Measurements from ENCODE around the gene SRGAP1.
"Not testable (repeated sequence)": the region's sequence is repeated elsewhere in the genome, so short reads cannot be mapped to it uniquely, and the experiment has no call there.

SRGAP1 gene

GRCh38 chr12:63849106-63849620 is 4.7 kb downstream of the SRGAP1 start:
- Mint-ChIP-seq H3K4me1 (peaks cover 8% of the 10 kb centered on the region), H3K9me3 (no peaks in the 10 kb centered on the region), H3K27ac (no peak overlapping the region), H3K4me3 (no peak overlapping the region), H3K27me3 (peaks cover 36% of the 10 kb centered on the region)
- no peak for DNase-seq
- ATAC-seq = no peak

DNA sequence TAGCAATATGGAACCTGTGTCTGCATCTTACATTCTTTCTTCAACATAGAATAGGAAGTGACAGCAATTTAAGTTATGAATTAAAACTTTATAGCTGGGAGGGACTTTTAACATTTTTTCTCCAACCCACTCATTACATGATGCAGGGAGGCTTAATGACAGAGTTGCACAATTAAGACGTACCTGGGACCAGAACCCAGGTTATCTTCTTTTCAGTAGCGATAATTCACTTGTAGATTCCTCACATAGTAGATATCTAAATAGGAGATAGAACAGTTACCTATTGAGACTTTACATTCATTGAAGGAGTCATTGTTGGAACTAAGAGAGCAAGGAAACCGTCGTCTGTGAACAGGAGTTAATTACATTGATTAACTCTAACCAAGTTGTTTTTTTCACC is 5.1 kb downstream of the SRGAP1 start:
- Mint-ChIP-seq H3K4me1 (peaks cover 5% of the 10 kb centered on the region), H3K27me3 (peaks cover 31% of the 10 kb centered on the region), H3K4me3 (no peak overlapping the region), H3K27ac (no peak overlapping the region), H3K9me3 (no peaks in the 10 kb centered on the region)
- ATAC-seq = no peak
- no peak for DNase-seq

DNA sequence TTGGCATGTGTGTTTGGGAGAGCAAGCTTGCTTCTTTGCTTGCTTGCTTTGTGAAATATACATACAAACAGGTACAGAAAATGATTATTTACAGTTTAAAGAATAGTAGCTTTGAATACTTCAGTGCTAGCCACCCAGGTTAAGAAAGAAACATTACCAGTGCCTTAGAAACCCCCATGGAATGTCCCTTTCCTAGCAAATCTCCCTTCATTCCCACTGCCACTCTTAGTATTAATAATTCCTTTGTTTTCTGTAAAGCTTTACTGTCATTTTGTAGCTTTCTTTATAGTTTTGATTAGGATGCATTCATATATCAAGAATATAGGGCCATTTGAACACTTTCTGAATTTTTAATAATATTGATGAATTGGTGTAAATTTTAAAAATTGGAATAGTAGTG is 9.5 kb downstream of the SRGAP1 start:
- H3K4me1 Mint-ChIP-seq = no peaks in the 10 kb centered on the region
- H3K27ac Mint-ChIP-seq = no peak overlapping the region
- DNase-seq (no peak), ATAC-seq (no peak)
- H3K27me3 Mint-ChIP-seq = no peaks in the 10 kb centered on the region
- H3K9me3 Mint-ChIP-seq = no peaks in the 10 kb centered on the region
- no peak overlapping the region for H3K4me3 Mint-ChIP-seq

GRCh38 chr12:63855299-63855698 is 10.8 kb downstream of the SRGAP1 start:
- no peak overlapping the region for H3K4me3 Mint-ChIP-seq
- DNase-seq = no peak
- no peaks in the 10 kb centered on the region for H3K4me1 Mint-ChIP-seq
- H3K9me3 Mint-ChIP-seq = no peaks in the 10 kb centered on the region
- H3K27ac Mint-ChIP-seq = no peak overlapping the region
- no peaks in the 10 kb centered on the region for H3K27me3 Mint-ChIP-seq
- ATAC-seq = no peak

DNA sequence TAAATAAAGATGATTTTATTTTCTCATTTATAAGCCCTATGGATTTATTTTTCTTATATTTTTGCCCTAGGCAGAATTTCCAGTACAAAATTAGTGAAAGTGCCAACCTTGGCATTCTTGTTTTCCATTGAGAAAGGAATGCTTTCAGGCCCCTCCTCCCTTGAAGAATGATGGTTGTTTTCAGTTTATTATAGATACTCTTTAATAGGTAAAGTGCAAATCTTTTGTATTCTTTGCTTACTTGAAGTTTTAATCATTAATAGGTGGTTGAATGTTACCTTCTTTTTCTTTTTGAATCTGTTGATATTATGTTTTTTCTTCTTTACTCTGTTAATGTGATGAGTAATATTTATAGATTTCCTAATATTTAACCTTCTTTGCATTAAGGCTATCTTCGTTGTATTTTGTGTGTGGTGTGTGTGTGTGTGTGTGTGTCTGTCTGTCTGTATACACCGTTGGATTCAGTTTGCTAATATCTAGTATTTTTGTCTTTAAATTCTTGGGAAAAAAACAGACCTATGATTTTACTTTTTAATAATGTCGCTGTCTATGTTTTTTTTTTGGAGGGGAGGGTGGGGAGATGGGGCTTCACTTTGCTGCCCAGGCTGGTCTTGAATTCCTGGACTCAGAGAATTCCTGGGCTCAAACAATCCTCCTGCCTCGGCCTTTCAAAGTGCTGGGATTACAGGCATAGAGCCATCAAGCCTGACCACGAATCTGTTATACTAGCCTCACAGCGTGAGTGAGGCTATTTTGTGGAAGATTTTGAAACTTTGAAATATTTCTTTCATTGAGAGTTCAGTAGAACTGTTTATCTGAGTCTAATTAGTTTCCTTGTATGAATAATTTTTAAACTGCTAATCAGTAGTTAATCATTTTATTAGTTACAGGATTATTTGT is 13.5 kb downstream of the SRGAP1 start:
- no peaks in the 10 kb centered on the region for H3K9me3 Mint-ChIP-seq

GRCh38 chr12:63859880-63860279 is 15.4 kb downstream of the SRGAP1 start:
- DNase-seq, H3K27me3 Mint-ChIP-seq, H3K4me1 Mint-ChIP-seq, H3K27ac Mint-ChIP-seq, H3K9me3 Mint-ChIP-seq, ATAC-seq, H3K4me3 Mint-ChIP-seq: not testable (repeated sequence)

More for the DNA sequence above, 13.5 kb downstream of the SRGAP1 start:
- DNase-seq (no peak), ATAC-seq (no peak)
- Mint-ChIP-seq H3K27me3 (no peaks in the 10 kb centered on the region), H3K4me3 (no peak overlapping the region), H3K27ac (no peak overlapping the region), H3K4me1 (no peaks in the 10 kb centered on the region)

GRCh38 chr12:63862187-63862968 is 17.9 kb downstream of the SRGAP1 start:
- H3K27ac Mint-ChIP-seq = no peak overlapping the region

DNA sequence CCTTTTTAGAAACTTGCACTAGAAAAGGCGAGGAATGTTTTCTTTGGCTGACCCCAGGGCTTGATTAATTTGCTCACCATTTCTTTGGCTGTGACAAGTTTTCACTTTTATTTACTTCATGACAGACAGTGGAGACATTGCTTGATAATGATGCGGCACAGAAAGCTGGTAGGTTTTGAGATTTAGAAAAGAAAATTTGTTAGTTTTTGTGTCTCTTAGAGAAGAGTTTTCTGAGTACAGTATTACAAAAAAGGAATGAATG is 18.4 kb downstream of the SRGAP1 start:
- no peaks in the 10 kb centered on the region for H3K9me3 Mint-ChIP-seq
- H3K27ac Mint-ChIP-seq = no peak overlapping the region
- no peak for DNase-seq
- no peaks in the 10 kb centered on the region for H3K4me1 Mint-ChIP-seq
- no peak for ATAC-seq
- no peaks in the 10 kb centered on the region for H3K27me3 Mint-ChIP-seq
- no peak overlapping the region for H3K4me3 Mint-ChIP-seq

More at GRCh38 chr12:63862187-63862968, 17.9 kb downstream of the SRGAP1 start:
- ATAC-seq = no peak
- no peaks in the 10 kb centered on the region for H3K27me3 Mint-ChIP-seq
- no peak overlapping the region for H3K4me3 Mint-ChIP-seq
- no peaks in the 10 kb centered on the region for H3K4me1 Mint-ChIP-seq
- no peak for DNase-seq
- no peaks in the 10 kb centered on the region for H3K9me3 Mint-ChIP-seq

DNA sequence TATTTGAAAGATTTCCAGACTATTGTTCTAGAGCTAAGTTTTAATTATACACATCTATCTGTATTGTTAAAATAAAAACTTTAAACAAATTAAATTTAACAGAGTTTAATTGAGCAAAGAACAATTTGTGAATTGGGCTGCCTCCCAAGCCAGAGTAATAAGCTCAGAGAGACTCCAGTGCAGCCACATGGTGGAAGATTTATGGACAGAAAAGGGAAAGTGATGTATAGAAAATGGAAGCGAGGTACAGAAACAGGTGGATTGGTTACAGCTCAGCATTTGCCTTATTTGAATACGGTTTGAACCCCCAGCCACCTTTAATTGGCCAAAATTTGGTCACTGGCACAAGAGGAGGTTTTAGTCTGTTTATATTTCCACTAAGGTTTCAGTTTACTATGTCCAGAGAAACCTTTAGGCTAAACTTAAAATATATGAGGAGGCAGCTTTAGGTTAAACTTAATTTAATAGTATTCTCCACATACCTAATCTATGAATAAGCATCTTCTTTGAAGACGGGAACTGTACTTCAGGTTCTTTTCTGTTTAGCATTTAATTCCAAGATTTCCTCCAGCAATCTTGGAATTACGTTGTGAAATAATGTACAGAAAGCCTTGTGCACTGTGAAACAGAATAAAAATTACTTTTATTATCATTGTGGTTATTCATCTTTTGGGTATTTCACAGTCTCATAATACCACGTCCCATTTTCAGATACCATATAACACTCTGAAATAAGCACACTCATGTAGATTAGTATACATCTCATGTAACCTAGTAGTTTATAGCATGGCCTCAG is 19.4 kb downstream of the SRGAP1 start:
- Mint-ChIP-seq H3K27ac (no peak overlapping the region), H3K4me3 (no peak overlapping the region), H3K9me3 (no peaks in the 10 kb centered on the region), H3K4me1 (no peaks in the 10 kb centered on the region), H3K27me3 (no peaks in the 10 kb centered on the region)
- DNase-seq (no peak), ATAC-seq (no peak)

GRCh38 chr12:63864454-63864706 is 19.9 kb downstream of the SRGAP1 start:
- H3K9me3 Mint-ChIP-seq = no peaks in the 10 kb centered on the region
- no peak for DNase-seq

GRCh38 chr12:63865448-63865847 is 20.9 kb downstream of the SRGAP1 start:
- Mint-ChIP-seq H3K27me3 (no peaks in the 10 kb centered on the region), H3K9me3 (no peaks in the 10 kb centered on the region), H3K27ac (no peak overlapping the region), H3K4me3 (no peak overlapping the region), H3K4me1 (no peaks in the 10 kb centered on the region)
- DNase-seq (no peak), ATAC-seq (no peak)

More at GRCh38 chr12:63864454-63864706, 19.9 kb downstream of the SRGAP1 start:
- H3K4me3 Mint-ChIP-seq = no peak overlapping the region
- ATAC-seq = no peak
- no peaks in the 10 kb centered on the region for H3K4me1 Mint-ChIP-seq
- H3K27ac Mint-ChIP-seq = no peak overlapping the region
- H3K27me3 Mint-ChIP-seq = no peaks in the 10 kb centered on the region

GRCh38 chr12:63867053-63867452 is 22.6 kb downstream of the SRGAP1 start:
- Mint-ChIP-seq H3K4me1 (no peaks in the 10 kb centered on the region), H3K27ac (no peak overlapping the region), H3K4me3 (no peak overlapping the region), H3K9me3 (no peaks in the 10 kb centered on the region), H3K27me3 (peaks cover 9% of the 10 kb centered on the region)
- DNase-seq = no peak
- no peak for ATAC-seq

DNA sequence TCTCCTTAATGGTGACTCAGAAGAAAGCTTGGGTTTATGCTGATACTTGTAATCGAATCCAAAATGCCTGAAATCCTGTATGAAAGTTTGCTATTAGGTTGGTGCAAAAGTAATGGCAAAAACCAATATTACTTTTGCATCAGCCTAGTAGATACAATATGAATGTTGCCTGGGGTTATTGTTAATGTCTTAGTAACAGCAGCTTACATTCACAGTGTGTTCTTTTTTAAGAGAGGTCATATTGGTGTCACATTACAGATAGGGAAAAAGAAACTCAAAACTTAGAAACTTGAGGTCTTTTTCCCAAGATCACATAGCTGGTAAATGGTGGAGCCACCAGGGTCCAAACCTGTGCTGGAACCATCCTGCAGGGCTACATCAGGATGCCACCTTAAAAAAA is 25.2 kb downstream of the SRGAP1 start:
- Mint-ChIP-seq H3K4me3 (no peak overlapping the region), H3K27ac (no peak overlapping the region), H3K27me3 (peaks cover 10% of the 10 kb centered on the region), H3K9me3 (no peaks in the 10 kb centered on the region), H3K4me1 (no peaks in the 10 kb centered on the region)
- no peak for DNase-seq
- no peak for ATAC-seq

DNA sequence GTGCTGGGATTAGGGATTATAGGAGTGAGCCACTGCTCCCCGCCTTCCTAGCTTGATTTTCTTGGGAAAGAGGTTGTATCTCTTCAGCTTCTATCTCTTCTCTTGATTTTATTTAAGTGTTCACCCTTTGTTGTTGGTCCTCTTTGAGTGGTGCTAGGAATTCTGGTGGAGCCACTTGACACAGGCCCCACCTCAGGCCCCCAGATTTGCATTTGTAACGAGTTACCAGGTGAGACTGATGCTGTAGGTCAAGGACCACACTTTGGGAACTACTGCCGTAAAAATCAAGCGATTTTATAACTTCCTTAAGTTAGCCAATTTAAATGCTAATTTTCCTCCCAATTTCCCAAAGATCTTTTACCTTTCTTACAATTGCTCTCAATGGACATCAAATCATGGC is 26.3 kb downstream of the SRGAP1 start:
- DNase-seq (no peak), ATAC-seq (no peak)
- Mint-ChIP-seq H3K27ac (no peak overlapping the region), H3K9me3 (no peaks in the 10 kb centered on the region), H3K4me3 (no peak overlapping the region), H3K27me3 (peaks cover 15% of the 10 kb centered on the region), H3K4me1 (no peaks in the 10 kb centered on the region)

GRCh38 chr12:63874897-63875480 is 30.5 kb downstream of the SRGAP1 start:
- H3K9me3 Mint-ChIP-seq = no peaks in the 10 kb centered on the region
- H3K4me3 Mint-ChIP-seq = no peak overlapping the region
- H3K27ac Mint-ChIP-seq = no peak overlapping the region
- H3K27me3 Mint-ChIP-seq = peaks cover 18% of the 10 kb centered on the region
- ATAC-seq (no peak), DNase-seq (no peak)
- H3K4me1 Mint-ChIP-seq = no peaks in the 10 kb centered on the region

All from stimulated activated naive CD8-positive, alpha-beta T cell treated with anti-CD3 and anti-CD28 coated beads, Interleukin-15, amount 100 ng/mL, for 72 hours (primary cell).